WTC11 (cell line): Measurements from ENCODE around the gene GAK. TPM values are rescaled to one million over a fixed set of nuclear protein-coding genes. Genes with fewer than 3 reads are reported as not detected.

Experiments used
- ATAC-seq: fragments of 200-7000 bp; cut with Tn5 transposase; 2 replicates; pipeline ENCODE4 v1.10.0; 2021; ENCODE audit warnings: mild to moderate bottlenecking, moderate library complexity
- CTCF ChIA-PET: fragments of 300-600 bp; sonication (Branson Sonifier 250); formaldehyde crosslinking; loops from one replicate; lab custom pipeline; 2021; ENCODE audit warnings: antibody characterized with exemption; lab: Charles Lee
- POLR2A ChIA-PET: fragments of 350-600 bp; sonication (Branson Sonifier 250); formaldehyde crosslinking; loops from one replicate; lab custom pipeline; 2021; ENCODE audit warnings: antibody characterized with exemption; lab: Charles Lee
- DNase-seq: peaks from one replicate; pipeline ENCODE4 v3.0.0; 2021; ENCODE audit warnings: low spot score
- H3K27ac Mint-ChIP-seq: 2 replicates; pipeline ENCODE4 v1.8.0; 2021; ENCODE audit warnings: mixed read lengths
- H3K27me3 Mint-ChIP-seq: 2 replicates; pipeline ENCODE4 v1.8.0; 2021; ENCODE audit warnings: low read depth, mild to moderate bottlenecking, moderate library complexity, mixed read lengths
- H3K36me3 Mint-ChIP-seq: 2 replicates; pipeline ENCODE4 v1.8.0; 2021; ENCODE audit warnings: mixed read lengths
- H3K4me1 Mint-ChIP-seq: 2 replicates; pipeline ENCODE4 v1.8.0; 2022; ENCODE audit warnings: mixed read lengths
- H3K4me3 Mint-ChIP-seq: 2 replicates; pipeline ENCODE4 v1.8.0; 2021; ENCODE audit warnings: mild to moderate bottlenecking, moderate library complexity, mixed read lengths
- H3K9me3 Mint-ChIP-seq: 2 replicates; pipeline ENCODE4 v1.8.0; 2021; ENCODE audit warnings: mixed read lengths
- ATF1 ChIP-seq: sonication (generic); formaldehyde crosslinking; IDR thresholded peaks from 2 replicates; pipeline ENCODE4 v1.8.1; 2023; ENCODE audit warnings: mild to moderate bottlenecking, moderate library complexity, missing genetic modification reagents
- CREB1 ChIP-seq: sonication (generic); formaldehyde crosslinking; IDR thresholded peaks from 2 replicates; pipeline ENCODE4 v1.8.0; 2023; ENCODE audit warnings: mild to moderate bottlenecking, missing genetic modification reagents
- ELF4 ChIP-seq: sonication (generic); formaldehyde crosslinking; IDR thresholded peaks from 2 replicates; pipeline ENCODE4 v1.8.1; 2022; ENCODE audit warnings: low read depth, mild to moderate bottlenecking, moderate library complexity, missing genetic modification reagents
- FOXJ3 ChIP-seq: sonication (generic); formaldehyde crosslinking; IDR thresholded peaks from 2 replicates; pipeline ENCODE4 v1.9.0; 2021; ENCODE audit warnings: missing genetic modification reagents, mild to moderate bottlenecking, borderline replicate concordance
- FOXP1 ChIP-seq: sonication (generic); formaldehyde crosslinking; IDR thresholded peaks from 2 replicates; pipeline ENCODE4 v1.8.0; 2022; ENCODE audit warnings: missing genetic modification reagents, mild to moderate bottlenecking, moderate library complexity, borderline replicate concordance
- GABPB1 ChIP-seq: sonication (generic); formaldehyde crosslinking; IDR thresholded peaks from 2 replicates; pipeline ENCODE4 v1.8.1; 2023; ENCODE audit warnings: mild to moderate bottlenecking, missing genetic modification reagents
- IRF1 ChIP-seq: sonication (generic); formaldehyde crosslinking; IDR thresholded peaks from 2 replicates; pipeline ENCODE4 v1.8.0; 2023; ENCODE audit warnings: missing genetic modification reagents
- JAZF1 ChIP-seq: fragments of 250-450 bp; sonication (Bioruptor Pico); IDR thresholded peaks from 2 replicates; pipeline ENCODE4 v1.9.0; 2021; ENCODE audit warnings: moderate library complexity, mild to moderate bottlenecking, inconsistent platforms
- JUN ChIP-seq: sonication (generic); formaldehyde crosslinking; IDR thresholded peaks from 2 replicates; pipeline ENCODE4 v1.8.0; 2023; ENCODE audit warnings: mild to moderate bottlenecking, missing genetic modification reagents
- MXD4 ChIP-seq: fragments of 250-450 bp; sonication (Bioruptor Pico); IDR thresholded peaks from 2 replicates; pipeline ENCODE4 v1.8.0; 2021; ENCODE audit warnings: mild to moderate bottlenecking, moderate library complexity, borderline replicate concordance
- NR3C1 ChIP-seq: sonication (generic); formaldehyde crosslinking; conservative IDR thresholded peaks from 2 replicates; pipeline ENCODE4 v1.8.1; 2023; ENCODE audit warnings: low read depth, mild to moderate bottlenecking, missing genetic modification reagents
- OVOL2 ChIP-seq: fragments of 250-450 bp; sonication (Bioruptor Pico); IDR thresholded peaks from 2 replicates; pipeline ENCODE4 v1.9.0; 2021; ENCODE audit warnings: mild to moderate bottlenecking, borderline replicate concordance
- SMAD3 ChIP-seq: sonication (generic); formaldehyde crosslinking; IDR thresholded peaks from 2 replicates; pipeline ENCODE4 v1.8.0; 2022; ENCODE audit warnings: missing genetic modification reagents, mild to moderate bottlenecking, borderline replicate concordance
- TP53 ChIP-seq: sonication (generic); formaldehyde crosslinking; IDR thresholded peaks from 2 replicates; pipeline ENCODE4 v1.8.1; 2023; ENCODE audit warnings: mild to moderate bottlenecking, missing genetic modification reagents
- ZBTB21 ChIP-seq: sonication (generic); formaldehyde crosslinking; IDR thresholded peaks from 2 replicates; pipeline ENCODE4 v1.8.1; 2023; ENCODE audit warnings: mild to moderate bottlenecking, missing genetic modification reagents, borderline replicate concordance
- ZNF121 ChIP-seq: sonication (generic); formaldehyde crosslinking; IDR thresholded peaks from 2 replicates; pipeline ENCODE4 v1.8.0; 2023; ENCODE audit warnings: missing genetic modification reagents
- ZNF219 ChIP-seq: sonication (generic); formaldehyde crosslinking; IDR thresholded peaks from 2 replicates; pipeline ENCODE4 v1.8.0; 2023; ENCODE audit warnings: missing genetic modification reagents, mild to moderate bottlenecking, borderline replicate concordance
- ZNF396 ChIP-seq: fragments of 250-450 bp; sonication (Bioruptor Pico); IDR thresholded peaks from 2 replicates; pipeline ENCODE4 v1.8.0; 2021; ENCODE audit warnings: mild to moderate bottlenecking, moderate library complexity, borderline replicate concordance
- ZNF671 ChIP-seq: fragments of 250-450 bp; sonication (Bioruptor Pico); IDR thresholded peaks from 2 replicates; pipeline ENCODE4 v1.8.0; 2021; ENCODE audit warnings: mild to moderate bottlenecking
- total RNA-seq: library from RNA; stranded (reverse); gene quantifications from 3 replicates; pipeline ENCODE4 v1.2.3, GENCODE V29; 2021
- TF ChIP-seq, protein P1 (sequence below): sonication (generic); formaldehyde crosslinking; IDR thresholded peaks from 2 replicates; pipeline ENCODE4 v1.8.0; 2023; ENCODE audit warnings: missing genetic modification reagents, mild to moderate bottlenecking, borderline replicate concordance
- TF ChIP-seq, protein P2 (sequence below): sonication (generic); formaldehyde crosslinking; IDR thresholded peaks from 2 replicates; pipeline ENCODE4 v1.8.0; 2022; ENCODE audit warnings: mild to moderate bottlenecking, missing genetic modification reagents
- TF ChIP-seq, protein P3 (sequence below): sonication (generic); formaldehyde crosslinking; IDR thresholded peaks from 2 replicates; pipeline ENCODE4 v1.8.0; 2022; ENCODE audit warnings: mild to moderate bottlenecking, missing genetic modification reagents
- TF ChIP-seq, protein P4 (sequence below): sonication (generic); formaldehyde crosslinking; IDR thresholded peaks from 2 replicates; pipeline ENCODE4 v1.8.1; 2023; ENCODE audit warnings: mild to moderate bottlenecking, missing genetic modification reagents, borderline replicate concordance

The GAK gene
- total RNA-seq, 1 experiment from 2014 or later, result 121 TPM

- TF ChIP-seq, protein P1, sequence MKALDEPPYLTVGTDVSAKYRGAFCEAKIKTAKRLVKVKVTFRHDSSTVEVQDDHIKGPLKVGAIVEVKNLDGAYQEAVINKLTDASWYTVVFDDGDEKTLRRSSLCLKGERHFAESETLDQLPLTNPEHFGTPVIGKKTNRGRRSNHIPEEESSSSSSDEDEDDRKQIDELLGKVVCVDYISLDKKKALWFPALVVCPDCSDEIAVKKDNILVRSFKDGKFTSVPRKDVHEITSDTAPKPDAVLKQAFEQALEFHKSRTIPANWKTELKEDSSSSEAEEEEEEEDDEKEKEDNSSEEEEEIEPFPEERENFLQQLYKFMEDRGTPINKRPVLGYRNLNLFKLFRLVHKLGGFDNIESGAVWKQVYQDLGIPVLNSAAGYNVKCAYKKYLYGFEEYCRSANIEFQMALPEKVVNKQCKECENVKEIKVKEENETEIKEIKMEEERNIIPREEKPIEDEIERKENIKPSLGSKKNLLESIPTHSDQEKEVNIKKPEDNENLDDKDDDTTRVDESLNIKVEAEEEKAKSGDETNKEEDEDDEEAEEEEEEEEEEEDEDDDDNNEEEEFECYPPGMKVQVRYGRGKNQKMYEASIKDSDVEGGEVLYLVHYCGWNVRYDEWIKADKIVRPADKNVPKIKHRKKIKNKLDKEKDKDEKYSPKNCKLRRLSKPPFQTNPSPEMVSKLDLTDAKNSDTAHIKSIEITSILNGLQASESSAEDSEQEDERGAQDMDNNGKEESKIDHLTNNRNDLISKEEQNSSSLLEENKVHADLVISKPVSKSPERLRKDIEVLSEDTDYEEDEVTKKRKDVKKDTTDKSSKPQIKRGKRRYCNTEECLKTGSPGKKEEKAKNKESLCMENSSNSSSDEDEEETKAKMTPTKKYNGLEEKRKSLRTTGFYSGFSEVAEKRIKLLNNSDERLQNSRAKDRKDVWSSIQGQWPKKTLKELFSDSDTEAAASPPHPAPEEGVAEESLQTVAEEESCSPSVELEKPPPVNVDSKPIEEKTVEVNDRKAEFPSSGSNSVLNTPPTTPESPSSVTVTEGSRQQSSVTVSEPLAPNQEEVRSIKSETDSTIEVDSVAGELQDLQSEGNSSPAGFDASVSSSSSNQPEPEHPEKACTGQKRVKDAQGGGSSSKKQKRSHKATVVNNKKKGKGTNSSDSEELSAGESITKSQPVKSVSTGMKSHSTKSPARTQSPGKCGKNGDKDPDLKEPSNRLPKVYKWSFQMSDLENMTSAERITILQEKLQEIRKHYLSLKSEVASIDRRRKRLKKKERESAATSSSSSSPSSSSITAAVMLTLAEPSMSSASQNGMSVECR (CRISPR knock-in tag), result no peak
- TF ChIP-seq ZNF121 (no peak), GABPB1 (no peak)
Observed at GRCh38 chr4:915595-915994, 16.5 kb downstream of the GAK start (continued).

GRCh38 chr4:915041-915474 is 17.1 kb downstream of the GAK start:
- DNase-seq (no peak), ATAC-seq (no peak)
- Mint-ChIP-seq H3K4me3 (no peak overlapping the region), H3K36me3 (peaks cover 10% of the 10 kb centered on the region), H3K4me1 (peaks cover 5% of the 10 kb centered on the region), H3K27ac (peak overlapping the region; percentile 30), H3K9me3 (no peaks in the 10 kb centered on the region), H3K27me3 (no peaks in the 10 kb centered on the region)
- ChIA-PET POLR2A (no interaction called here), CTCF (no interaction called here)
- TF ChIP-seq MXD4 (CRISPR knock-in tag) (no peak), ZBTB21 (no peak), ZNF396 (no peak), ZNF219 (no peak), ZNF121 (no peak), NR3C1 (CRISPR knock-in tag) (no peak), ATF1 (CRISPR knock-in tag) (no peak)
- TF ChIP-seq, protein P2, sequence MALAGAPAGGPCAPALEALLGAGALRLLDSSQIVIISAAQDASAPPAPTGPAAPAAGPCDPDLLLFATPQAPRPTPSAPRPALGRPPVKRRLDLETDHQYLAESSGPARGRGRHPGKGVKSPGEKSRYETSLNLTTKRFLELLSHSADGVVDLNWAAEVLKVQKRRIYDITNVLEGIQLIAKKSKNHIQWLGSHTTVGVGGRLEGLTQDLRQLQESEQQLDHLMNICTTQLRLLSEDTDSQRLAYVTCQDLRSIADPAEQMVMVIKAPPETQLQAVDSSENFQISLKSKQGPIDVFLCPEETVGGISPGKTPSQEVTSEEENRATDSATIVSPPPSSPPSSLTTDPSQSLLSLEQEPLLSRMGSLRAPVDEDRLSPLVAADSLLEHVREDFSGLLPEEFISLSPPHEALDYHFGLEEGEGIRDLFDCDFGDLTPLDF (CRISPR knock-in tag), result no peak

DNA sequence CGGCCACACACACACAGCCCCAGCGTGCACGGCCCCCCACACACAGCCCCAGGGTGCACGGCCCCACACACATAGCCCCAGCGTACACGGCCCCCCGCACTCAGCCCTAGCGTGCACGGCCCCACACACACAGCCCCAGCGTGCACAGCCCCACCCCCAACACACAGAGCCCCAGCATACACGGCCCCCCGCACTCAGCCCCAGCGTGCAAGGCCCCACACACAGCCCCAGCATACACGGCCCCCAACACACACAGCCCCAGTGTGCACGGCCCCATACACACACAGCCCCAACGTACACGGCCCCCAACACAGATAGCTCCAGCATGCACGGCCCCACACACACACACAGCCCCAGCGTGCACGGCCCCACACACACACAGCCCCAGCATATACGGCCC is 17.6 kb downstream of the GAK start:
- H3K27ac Mint-ChIP-seq, result no peak overlapping the region
- H3K27me3 Mint-ChIP-seq, result no peaks in the 10 kb centered on the region
- ChIA-PET POLR2A (no interaction called here), CTCF (no interaction called here)
- peaks cover 5% of the 10 kb centered on the region for H3K4me1 Mint-ChIP-seq
- no peaks in the 10 kb centered on the region for H3K9me3 Mint-ChIP-seq
- no peak overlapping the region for H3K4me3 Mint-ChIP-seq
- DNase-seq (no peak), ATAC-seq (no peak)
- peaks cover 10% of the 10 kb centered on the region for H3K36me3 Mint-ChIP-seq
- TF ChIP-seq FOXJ3 (no peak), IRF1 (CRISPR knock-in tag) (no peak), JUN (CRISPR knock-in tag) (no peak), TP53 (CRISPR knock-in tag) (no peak), ZNF671 (no peak), OVOL2 (CRISPR knock-in tag) (no peak), ATF1 (CRISPR knock-in tag) (no peak), ELF4 (no peak), SMAD3 (no peak), FOXP1 (CRISPR knock-in tag) (no peak), JAZF1 (CRISPR knock-in tag) (no peak), CREB1 (CRISPR knock-in tag) (no peak)
- TF ChIP-seq, protein P3, sequence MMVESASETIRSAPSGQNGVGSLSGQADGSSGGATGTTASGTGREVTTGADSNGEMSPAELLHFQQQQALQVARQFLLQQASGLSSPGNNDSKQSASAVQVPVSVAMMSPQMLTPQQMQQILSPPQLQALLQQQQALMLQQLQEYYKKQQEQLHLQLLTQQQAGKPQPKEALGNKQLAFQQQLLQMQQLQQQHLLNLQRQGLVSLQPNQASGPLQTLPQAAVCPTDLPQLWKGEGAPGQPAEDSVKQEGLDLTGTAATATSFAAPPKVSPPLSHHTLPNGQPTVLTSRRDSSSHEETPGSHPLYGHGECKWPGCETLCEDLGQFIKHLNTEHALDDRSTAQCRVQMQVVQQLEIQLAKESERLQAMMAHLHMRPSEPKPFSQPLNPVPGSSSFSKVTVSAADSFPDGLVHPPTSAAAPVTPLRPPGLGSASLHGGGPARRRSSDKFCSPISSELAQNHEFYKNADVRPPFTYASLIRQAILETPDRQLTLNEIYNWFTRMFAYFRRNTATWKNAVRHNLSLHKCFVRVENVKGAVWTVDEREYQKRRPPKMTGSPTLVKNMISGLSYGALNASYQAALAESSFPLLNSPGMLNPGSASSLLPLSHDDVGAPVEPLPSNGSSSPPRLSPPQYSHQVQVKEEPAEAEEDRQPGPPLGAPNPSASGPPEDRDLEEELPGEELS (CRISPR knock-in tag), result no peak
- TF ChIP-seq, protein P4, sequence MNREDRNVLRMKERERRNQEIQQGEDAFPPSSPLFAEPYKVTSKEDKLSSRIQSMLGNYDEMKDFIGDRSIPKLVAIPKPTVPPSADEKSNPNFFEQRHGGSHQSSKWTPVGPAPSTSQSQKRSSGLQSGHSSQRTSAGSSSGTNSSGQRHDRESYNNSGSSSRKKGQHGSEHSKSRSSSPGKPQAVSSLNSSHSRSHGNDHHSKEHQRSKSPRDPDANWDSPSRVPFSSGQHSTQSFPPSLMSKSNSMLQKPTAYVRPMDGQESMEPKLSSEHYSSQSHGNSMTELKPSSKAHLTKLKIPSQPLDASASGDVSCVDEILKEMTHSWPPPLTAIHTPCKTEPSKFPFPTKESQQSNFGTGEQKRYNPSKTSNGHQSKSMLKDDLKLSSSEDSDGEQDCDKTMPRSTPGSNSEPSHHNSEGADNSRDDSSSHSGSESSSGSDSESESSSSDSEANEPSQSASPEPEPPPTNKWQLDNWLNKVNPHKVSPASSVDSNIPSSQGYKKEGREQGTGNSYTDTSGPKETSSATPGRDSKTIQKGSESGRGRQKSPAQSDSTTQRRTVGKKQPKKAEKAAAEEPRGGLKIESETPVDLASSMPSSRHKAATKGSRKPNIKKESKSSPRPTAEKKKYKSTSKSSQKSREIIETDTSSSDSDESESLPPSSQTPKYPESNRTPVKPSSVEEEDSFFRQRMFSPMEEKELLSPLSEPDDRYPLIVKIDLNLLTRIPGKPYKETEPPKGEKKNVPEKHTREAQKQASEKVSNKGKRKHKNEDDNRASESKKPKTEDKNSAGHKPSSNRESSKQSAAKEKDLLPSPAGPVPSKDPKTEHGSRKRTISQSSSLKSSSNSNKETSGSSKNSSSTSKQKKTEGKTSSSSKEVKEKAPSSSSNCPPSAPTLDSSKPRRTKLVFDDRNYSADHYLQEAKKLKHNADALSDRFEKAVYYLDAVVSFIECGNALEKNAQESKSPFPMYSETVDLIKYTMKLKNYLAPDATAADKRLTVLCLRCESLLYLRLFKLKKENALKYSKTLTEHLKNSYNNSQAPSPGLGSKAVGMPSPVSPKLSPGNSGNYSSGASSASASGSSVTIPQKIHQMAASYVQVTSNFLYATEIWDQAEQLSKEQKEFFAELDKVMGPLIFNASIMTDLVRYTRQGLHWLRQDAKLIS (CRISPR knock-in tag), result no peak
